Mesenchymal stem cell (in vitro differentiated cells and primary cell): Measurements from ENCODE around the gene ARID1B.

ENCODE experiments used
- DNase-seq: peaks from one replicate; pipeline ENCODE4 v3.0.0-alpha.2; 2013
- H2AFZ ChIP-seq: one replicate; pipeline ENCODE4 v1.6.1; 2013; ENCODE audit warnings: low read depth, mild to moderate bottlenecking, control low read depth, inconsistent platforms, low read length, moderate library complexity
- H2AK5ac ChIP-seq: 2 replicates; pipeline ENCODE4 v1.6.1; 2013; ENCODE audit warnings: low read length, moderate library complexity, mild to moderate bottlenecking, inconsistent platforms; ENCODE audit not compliant: severe bottlenecking
- H2BK120ac ChIP-seq: one replicate; pipeline ENCODE4 v1.6.1; 2013; ENCODE audit warnings: low read depth, mild to moderate bottlenecking, inconsistent platforms, low read length, moderate library complexity
- H2BK12ac ChIP-seq, 2 experiments: one replicate each; pipeline ENCODE4 v1.6.1; 2013; ENCODE audit warnings: inconsistent platforms in 2 of 2, low read length in 2 of 2, mild to moderate bottlenecking in 2 of 2, moderate library complexity in 2 of 2, control low read depth in 1 of 2
- H2BK15ac ChIP-seq: one replicate; pipeline ENCODE4 v1.6.1; 2013; ENCODE audit warnings: mild to moderate bottlenecking, low read depth, inconsistent platforms; ENCODE audit not compliant: poor library complexity, severe bottlenecking
- H2BK5ac ChIP-seq: 2 replicates; pipeline ENCODE4 v1.6.1; 2013; ENCODE audit warnings: low read depth, mild to moderate bottlenecking, low read length, control low read depth, inconsistent platforms; ENCODE audit not compliant: poor library complexity, severe bottlenecking
- H3K14ac ChIP-seq, 2 experiments: one replicate each; pipeline ENCODE4 v1.6.1; 2013; ENCODE audit warnings: inconsistent platforms in 2 of 2, low read length in 2 of 2, control low read depth in 1 of 2, mild to moderate bottlenecking in 1 of 2, moderate library complexity in 1 of 2
- H3K18ac ChIP-seq, 2 experiments: one replicate each; pipeline ENCODE4 v1.6.1; 2013; ENCODE audit warnings: inconsistent platforms in 2 of 2, low read length in 2 of 2, control low read depth in 1 of 2, low read depth in 1 of 2, mild to moderate bottlenecking in 1 of 2
- H3K23ac ChIP-seq, 2 experiments: one replicate each; pipeline ENCODE4 v1.6.1; 2013; ENCODE audit warnings: inconsistent platforms in 2 of 2, low read length in 2 of 2, mild to moderate bottlenecking in 2 of 2, moderate library complexity in 2 of 2, control low read depth in 1 of 2
- H3K27ac ChIP-seq: 2 replicates; pipeline ENCODE4 v1.5.1; 2013; ENCODE audit warnings: mild to moderate bottlenecking, moderate library complexity, low read length, control low read depth, inconsistent platforms; ENCODE audit not compliant: poor library complexity, severe bottlenecking
- H3K27me3 ChIP-seq, 2 experiments: 2 replicates each; pipeline versions ENCODE4 v1.6.1 to v1.7.0; 2013; ENCODE audit warnings: low read length in 2 of 2, mild to moderate bottlenecking in 2 of 2, moderate library complexity in 2 of 2, control low read depth in 1 of 2, inconsistent platforms in 1 of 2; ENCODE audit not compliant: control insufficient read depth in 1 of 2, insufficient read depth in 1 of 2
- H3K36me3 ChIP-seq, 2 experiments: 2 replicates each; pipeline versions ENCODE4 v1.6.1 to v1.7.0; 2013; ENCODE audit warnings: low read length in 2 of 2, control low read depth in 1 of 2, inconsistent platforms in 1 of 2, low read depth in 1 of 2, mild to moderate bottlenecking in 1 of 2; ENCODE audit not compliant: insufficient read depth in 2 of 2, control insufficient read depth in 1 of 2
- H3K4ac ChIP-seq, 2 experiments: one replicate each; pipeline ENCODE4 v1.6.1; 2013; ENCODE audit warnings: inconsistent platforms in 2 of 2, low read length in 2 of 2, mild to moderate bottlenecking in 2 of 2, moderate library complexity in 2 of 2, control low read depth in 1 of 2, low read depth in 1 of 2
- H3K4me1 ChIP-seq: 2 replicates; pipeline ENCODE4 v1.6.1; 2013; ENCODE audit warnings: low read depth, low read length, control low read depth; ENCODE audit not compliant: control insufficient read depth, insufficient read depth
- H3K4me2 ChIP-seq: 2 replicates; pipeline ENCODE4 v1.6.1; 2013; ENCODE audit warnings: low read length, mild to moderate bottlenecking, inconsistent platforms; ENCODE audit not compliant: poor library complexity, severe bottlenecking
- H3K4me3 ChIP-seq, 2 experiments: 2 replicates each; pipeline versions ENCODE4 v1.5.1 to v1.7.0; 2013; ENCODE audit warnings: low read length in 2 of 2, mild to moderate bottlenecking in 2 of 2, control low read depth in 1 of 2, low read depth in 1 of 2; ENCODE audit not compliant: insufficient read depth in 1 of 2
- H3K79me1 ChIP-seq: replicated peaks from 2 replicates; pipeline ENCODE4 v1.6.1; 2013; ENCODE audit warnings: mild to moderate bottlenecking, control low read depth, low read length, inconsistent platforms; ENCODE audit not compliant: poor library complexity, severe bottlenecking
- H3K9ac ChIP-seq: 2 replicates; pipeline ENCODE4 v1.7.0; 2013; ENCODE audit warnings: mild to moderate bottlenecking, low read length, moderate library complexity
- H3K9me3 ChIP-seq: 2 replicates; pipeline ENCODE4 v1.7.0; 2013; ENCODE audit warnings: mild to moderate bottlenecking, low read length; ENCODE audit not compliant: control insufficient read depth
- H4K8ac ChIP-seq: one replicate; pipeline ENCODE4 v1.6.1; 2013; ENCODE audit warnings: inconsistent platforms, mild to moderate bottlenecking, low read length, moderate library complexity
- H4K91ac ChIP-seq: one replicate; pipeline ENCODE4 v1.6.1; 2013; ENCODE audit warnings: mild to moderate bottlenecking, low read length, inconsistent platforms
- WGBS: methylation state at CpG from one replicate; pipeline ENCODE4 v1.1.7; 2013; ENCODE audit warnings: mixed read lengths; 5-methylcytosine and 5-hydroxymethylcytosine counted together

Gene ARID1B

DNA sequence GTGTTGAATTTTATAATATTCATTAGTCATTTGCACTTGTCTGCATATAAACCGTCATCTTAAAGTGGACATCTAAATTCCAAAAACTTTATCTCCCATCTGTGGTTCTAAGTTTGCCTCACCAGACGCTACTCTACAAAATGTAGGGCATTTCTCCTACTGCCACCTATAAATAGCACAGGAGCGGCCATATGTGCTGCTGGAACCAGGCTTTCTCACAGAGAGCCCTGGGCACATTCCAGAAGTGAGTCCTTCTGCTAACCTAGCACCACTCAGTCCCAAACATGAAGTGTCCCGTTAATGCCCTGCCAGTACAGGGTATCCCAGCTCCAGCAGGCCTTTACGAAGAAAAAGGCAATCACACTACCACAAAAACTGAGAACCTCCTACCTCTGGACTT lies 392.5 kb downstream of the ARID1B start:
- no peak overlapping the region for H4K91ac ChIP-seq
- H3K27ac ChIP-seq, result no peak overlapping the region
- peaks cover 25% of the 10 kb centered on the region for H3K79me1 ChIP-seq
- H3K9ac ChIP-seq, result no peak overlapping the region
- H3K4me1 ChIP-seq, result peaks cover 3% of the 10 kb centered on the region
- no peak overlapping the region for H2BK5ac ChIP-seq
- no peak overlapping the region for H2AFZ ChIP-seq
- no peak overlapping the region for H3K18ac ChIP-seq
- no peak overlapping the region for H2BK15ac ChIP-seq
- H3K4ac ChIP-seq, result no peak overlapping the region
- DNase-seq, result no peak
- peaks cover 23 to 54% of the 10 kb centered on the region in 2 experiments for H3K36me3 ChIP-seq
- H3K4me2 ChIP-seq, result no peak overlapping the region
- no peak overlapping the region for H4K8ac ChIP-seq
- no peaks in the 10 kb centered on the region for H3K9me3 ChIP-seq
- WGBS, result 94% methylated on average over 5 of the region's 5 CpGs
- no peak overlapping the region for H2AK5ac ChIP-seq
- no peak overlapping the region for H3K23ac ChIP-seq
- no peak overlapping the region for H2BK12ac ChIP-seq
- no peaks in the 10 kb centered on the region for H3K27me3 ChIP-seq
- H3K4me3 ChIP-seq, result no peak overlapping the region
- H2BK120ac ChIP-seq, result no peak overlapping the region
- H3K14ac ChIP-seq, result peak overlapping the region in 1 of 2 experiments; percentile 16

- H3K27me3 ChIP-seq, result no peaks in the 10 kb centered on the region
- H3K4me1 ChIP-seq, result peaks cover 3% of the 10 kb centered on the region
- H3K4me3 ChIP-seq, result no peak overlapping the region
- no peak for DNase-seq
- no peak overlapping the region for H2BK12ac ChIP-seq
- H3K36me3 ChIP-seq, result peaks cover 23 to 49% of the 10 kb centered on the region in 2 experiments
- no peak overlapping the region for H4K91ac ChIP-seq
- H3K4ac ChIP-seq, result no peak overlapping the region
- H3K14ac ChIP-seq, result no peak overlapping the region
- H2BK5ac ChIP-seq, result no peak overlapping the region
- whole genome bisulfite sequencing, result over 99% methylated on average over 7 of the region's 9 CpGs
- no peak overlapping the region for H2AK5ac ChIP-seq
- H3K23ac ChIP-seq, result no peak overlapping the region
- H3K27ac ChIP-seq, result no peak overlapping the region
- no peak overlapping the region for H2BK120ac ChIP-seq
- H3K9ac ChIP-seq, result no peak overlapping the region
- H3K18ac ChIP-seq, result no peak overlapping the region
- no peak overlapping the region for H4K8ac ChIP-seq
- no peak overlapping the region for H3K4me2 ChIP-seq
- no peaks in the 10 kb centered on the region for H3K9me3 ChIP-seq
- H2BK15ac ChIP-seq, result no peak overlapping the region
- H2AFZ ChIP-seq, result no peak overlapping the region
- H3K79me1 ChIP-seq, result peaks cover 23% of the 10 kb centered on the region
Observed at GRCh38 chr6:157170535-157170934, 393.4 kb downstream of the ARID1B start.

GRCh38 chr6:157171801-157172200 lies 394.6 kb downstream of the ARID1B start:
- no peak overlapping the region for H2BK120ac ChIP-seq
- no peak overlapping the region for H4K91ac ChIP-seq
- H3K9me3 ChIP-seq, result no peaks in the 10 kb centered on the region
- H3K27me3 ChIP-seq, result no peaks in the 10 kb centered on the region
- H3K4me1 ChIP-seq, result peaks cover 3% of the 10 kb centered on the region
- no peak overlapping the region for H2AFZ ChIP-seq
- no peak overlapping the region for H4K8ac ChIP-seq
- no peak overlapping the region for H3K27ac ChIP-seq
- no peak for DNase-seq
- no peak overlapping the region for H3K14ac ChIP-seq
- no peak overlapping the region for H3K23ac ChIP-seq
- no peak overlapping the region for H2BK15ac ChIP-seq
- H3K18ac ChIP-seq, result no peak overlapping the region
- no peak overlapping the region for H3K4me3 ChIP-seq
- H3K4ac ChIP-seq, result no peak overlapping the region
- 98% methylated on average over 4 of the region's 7 CpGs for WGBS
- no peak overlapping the region for H2AK5ac ChIP-seq
- peaks cover 22 to 45% of the 10 kb centered on the region in 2 experiments for H3K36me3 ChIP-seq
- no peak overlapping the region for H2BK5ac ChIP-seq
- H3K79me1 ChIP-seq, result peaks cover 23% of the 10 kb centered on the region
- H3K9ac ChIP-seq, result no peak overlapping the region
- no peak overlapping the region for H2BK12ac ChIP-seq
- no peak overlapping the region for H3K4me2 ChIP-seq

- Histone ChIP-seq H4K8ac (no peak overlapping the region), H3K4me1 (peaks cover 3% of the 10 kb centered on the region), H3K9me3 (no peaks in the 10 kb centered on the region), H3K23ac (no peak overlapping the region), H2BK120ac (no peak overlapping the region), H3K18ac (no peak overlapping the region), H3K79me1 (peaks cover 20% of the 10 kb centered on the region), H2AK5ac (no peak overlapping the region), H2BK12ac (no peak overlapping the region), H3K4me2 (no peak overlapping the region), H3K14ac (no peak overlapping the region), H3K4me3 (no peak overlapping the region), H2AFZ (no peak overlapping the region), H2BK15ac (no peak overlapping the region), H3K27me3 (no peaks in the 10 kb centered on the region), H2BK5ac (no peak overlapping the region), H3K27ac (no peak overlapping the region), H3K36me3 (peaks cover 19 to 40% of the 10 kb centered on the region in 2 experiments), H3K4ac (no peak overlapping the region), H4K91ac (no peak overlapping the region), H3K9ac (no peak overlapping the region)
- no peak for DNase-seq
- WGBS, result 87% methylated on average over 7 of the region's 8 CpGs
Observed at GRCh38 chr6:157172231-157172701, 395.1 kb downstream of the ARID1B start.
